KOPT-K1 (cell line): ENCODE data around the gene NCR2.

Experiments used
- H3K27ac ChIP-seq: fragments of 200-600 bp; sonication (generic); 2 replicates; pipeline ENCODE4 v1.5.1; 2016; ENCODE audit warnings: antibody characterized with exemption, mild to moderate bottlenecking, low read depth, low read length; ENCODE audit not compliant: poor library complexity, severe bottlenecking
- H3K36me3 ChIP-seq: fragments of 200-600 bp; sonication (generic); 2 replicates; pipeline ENCODE4 v1.5.1; 2017; ENCODE audit warnings: antibody characterized with exemption, mild to moderate bottlenecking, low read length, moderate library complexity; ENCODE audit not compliant: insufficient read depth
- H3K9me3 ChIP-seq: fragments of 200-600 bp; sonication (generic); 2 replicates; pipeline ENCODE4 v1.5.1; 2017; ENCODE audit warnings: antibody characterized with exemption, low read length, mild to moderate bottlenecking; ENCODE audit not compliant: insufficient read depth, poor library complexity, severe bottlenecking

Gene NCR2

GRCh38 chr6:41341580-41341979, 6.2 kb downstream of the NCR2 start:
- H3K36me3 ChIP-seq: no peaks in the 10 kb centered on the region
- no peak overlapping the region for H3K27ac ChIP-seq
- H3K9me3 ChIP-seq: no peaks in the 10 kb centered on the region

GRCh38 chr6:41342241-41342640, 6.8 kb downstream of the NCR2 start:
- H3K9me3 ChIP-seq: no peaks in the 10 kb centered on the region
- no peaks in the 10 kb centered on the region for H3K36me3 ChIP-seq
- no peak overlapping the region for H3K27ac ChIP-seq

- H3K27ac ChIP-seq: peak overlapping the region; percentile 86
- no peaks in the 10 kb centered on the region for H3K36me3 ChIP-seq
- peaks cover 14% of the 10 kb centered on the region for H3K9me3 ChIP-seq
These were observed 8.3 kb downstream of the NCR2 start for GRCh38 chr6:41343641-41344187.

GRCh38 chr6:41344876-41345275, 9.5 kb downstream of the NCR2 start:
- Histone ChIP-seq H3K9me3 (peaks cover 15% of the 10 kb centered on the region), H3K27ac (peak overlapping the region; percentile 86), H3K36me3 (no peaks in the 10 kb centered on the region)

GRCh38 chr6:41345901-41346300, 10.5 kb downstream of the NCR2 start:
- Histone ChIP-seq H3K9me3 (peaks cover 15% of the 10 kb centered on the region), H3K36me3 (no peaks in the 10 kb centered on the region), H3K27ac (peak overlapping the region; percentile 86)

GRCh38 chr6:41346441-41346840, 11.0 kb downstream of the NCR2 start:
- Histone ChIP-seq H3K36me3 (no peaks in the 10 kb centered on the region), H3K27ac (peak overlapping the region; percentile 86), H3K9me3 (peaks cover 15% of the 10 kb centered on the region)

GRCh38 chr6:41347378-41348050, 12.1 kb downstream of the NCR2 start:
- Histone ChIP-seq H3K9me3 (peaks cover 15% of the 10 kb centered on the region), H3K36me3 (no peaks in the 10 kb centered on the region), H3K27ac (no peak overlapping the region)

GRCh38 chr6:41348934-41349333, 13.5 kb downstream of the NCR2 start:
- H3K36me3 ChIP-seq: no peaks in the 10 kb centered on the region
- peaks cover 15% of the 10 kb centered on the region for H3K9me3 ChIP-seq
- no peak overlapping the region for H3K27ac ChIP-seq

- Histone ChIP-seq H3K27ac (no peak overlapping the region), H3K9me3 (peaks cover 14% of the 10 kb centered on the region), H3K36me3 (no peaks in the 10 kb centered on the region)
These were observed 17.0 kb downstream of the NCR2 start for GRCh38 chr6:41352396-41352795.

- H3K36me3 ChIP-seq: no peaks in the 10 kb centered on the region
- no peak overlapping the region for H3K27ac ChIP-seq
- peaks cover 9% of the 10 kb centered on the region for H3K9me3 ChIP-seq
These were observed 17.5 kb downstream of the NCR2 start for GRCh38 chr6:41352907-41353306.

- peaks cover 4% of the 10 kb centered on the region for H3K9me3 ChIP-seq
- no peaks in the 10 kb centered on the region for H3K36me3 ChIP-seq
- no peak overlapping the region for H3K27ac ChIP-seq
These were observed 17.9 kb downstream of the NCR2 start for GRCh38 chr6:41353333-41353732.

- H3K9me3 ChIP-seq: peaks cover 21% of the 10 kb centered on the region
- no peak overlapping the region for H3K27ac ChIP-seq
- no peaks in the 10 kb centered on the region for H3K36me3 ChIP-seq
These were observed 20.5 kb downstream of the NCR2 start for GRCh38 chr6:41355952-41356351.

GRCh38 chr6:41356825-41357224, 21.4 kb downstream of the NCR2 start:
- H3K36me3 ChIP-seq: no peaks in the 10 kb centered on the region
- H3K27ac ChIP-seq: no peak overlapping the region
- H3K9me3 ChIP-seq: peaks cover 30% of the 10 kb centered on the region

GRCh38 chr6:41358503-41358902, 23.1 kb downstream of the NCR2 start:
- Histone ChIP-seq H3K27ac (no peak overlapping the region), H3K9me3 (peaks cover 38% of the 10 kb centered on the region), H3K36me3 (no peaks in the 10 kb centered on the region)

- H3K27ac ChIP-seq: no peak overlapping the region
- H3K9me3 ChIP-seq: peaks cover 38% of the 10 kb centered on the region
- no peaks in the 10 kb centered on the region for H3K36me3 ChIP-seq
These were observed 24.4 kb downstream of the NCR2 start for GRCh38 chr6:41359617-41360313.

GRCh38 chr6:41360314-41360685, 24.9 kb downstream of the NCR2 start:
- H3K27ac ChIP-seq: no peak overlapping the region
- H3K9me3 ChIP-seq: peaks cover 38% of the 10 kb centered on the region
- H3K36me3 ChIP-seq: no peaks in the 10 kb centered on the region
